Left forelimb (tissue), 1 donor: Measurements from ENCODE around the gene PAK5.

ENCODE experiments used
- DNase-seq: peaks from one replicate; pipeline ENCODE4 v3.0.0-alpha.2; 2018; ENCODE audit warnings: low spot score

PAK5 gene

DNA sequence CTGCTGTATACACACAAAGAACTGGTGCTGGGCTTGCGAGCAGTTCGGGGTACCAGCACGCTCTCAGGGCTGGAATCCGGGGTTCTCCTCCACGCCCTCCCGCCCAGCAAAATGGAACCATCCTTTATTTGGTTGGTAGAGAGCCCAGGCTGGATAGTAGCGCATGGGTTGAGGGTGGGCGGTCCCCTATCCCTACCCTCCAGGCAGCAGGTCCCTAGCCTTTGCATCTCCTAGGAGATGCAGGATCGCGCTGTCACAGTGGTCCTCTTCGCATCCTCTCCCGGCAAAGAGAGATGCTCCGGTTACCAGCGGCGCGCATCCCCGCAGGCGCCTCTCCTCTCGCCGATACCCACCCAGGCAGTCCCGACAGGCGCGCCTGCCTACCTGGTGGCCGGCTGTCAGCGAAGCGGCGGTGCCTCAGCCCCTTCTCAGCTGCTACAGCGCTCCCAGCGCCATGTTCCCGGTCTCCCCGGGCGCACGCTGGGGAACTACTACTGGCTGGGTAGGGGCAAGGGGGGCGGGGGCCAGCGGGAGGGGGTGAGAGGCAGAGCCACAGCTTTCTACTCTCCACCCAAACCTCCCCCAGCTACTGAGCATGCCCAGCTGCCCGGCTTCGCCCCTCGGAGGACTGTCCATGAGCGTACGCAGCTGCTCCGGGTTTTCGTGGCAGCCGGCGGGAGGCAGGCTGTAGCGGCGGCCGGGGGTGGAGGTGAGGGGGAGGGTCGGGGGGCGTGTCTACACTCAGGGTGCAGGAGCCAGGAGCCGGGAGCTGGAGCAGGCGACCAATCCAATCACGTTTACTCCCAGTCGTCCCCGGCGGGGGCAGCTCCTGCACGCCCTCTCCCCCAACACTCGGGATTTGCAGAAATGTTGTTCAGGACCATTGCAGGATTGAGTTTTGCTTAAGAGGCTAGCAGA, at the start of gene PAK5:
PAK5 (minus strand) TSS at position 699 of the 918 bp plus-strand sequence. CDS start 194,748 bp downstream, outside the sequence.
- DNase-seq: peak; percentile 84

DNA sequence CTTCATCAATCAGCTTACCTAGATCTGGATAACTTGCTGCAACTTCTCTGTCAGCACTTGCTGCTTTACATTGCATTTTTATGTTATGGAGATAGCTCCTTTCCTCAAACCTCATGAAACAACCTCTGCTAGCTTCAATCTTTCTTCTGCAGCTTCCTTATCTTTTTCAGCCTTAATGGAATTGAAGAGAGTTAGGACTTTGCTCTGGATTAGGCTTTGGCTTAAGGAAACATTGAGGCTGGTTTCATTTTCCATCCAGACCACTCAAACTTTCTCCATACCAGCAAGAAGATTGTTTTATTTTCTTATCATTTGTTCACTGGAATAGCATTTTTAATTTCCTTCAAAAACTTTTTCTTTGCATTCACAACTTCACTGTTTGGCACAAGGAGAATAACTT, 48.8 kb upstream of the PAK5 start:
- DNase-seq: no peak

GRCh38 chr20:9886227-9886626, 47.4 kb upstream of the PAK5 start:
- no peak for DNase-seq

DNA sequence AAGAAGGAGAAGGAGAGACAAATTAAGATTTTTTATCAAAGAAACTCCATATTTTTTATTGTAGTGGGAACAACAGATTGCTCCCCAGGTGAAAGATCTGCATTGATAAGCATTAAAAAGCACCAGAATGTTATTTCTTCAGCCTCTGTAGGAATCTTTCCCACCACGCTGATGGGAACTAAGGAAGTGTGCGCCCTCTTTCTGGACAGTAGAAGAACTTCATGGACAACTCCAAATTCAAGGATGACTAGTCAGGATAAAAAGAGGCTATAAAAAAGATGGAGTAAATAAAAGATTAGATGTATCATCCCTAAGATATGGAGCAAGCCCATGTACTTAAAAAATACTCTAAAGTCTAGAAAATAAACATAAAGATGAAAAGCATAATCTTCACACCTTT, 45.8 kb upstream of the PAK5 start:
- DNase-seq: no peak

DNA sequence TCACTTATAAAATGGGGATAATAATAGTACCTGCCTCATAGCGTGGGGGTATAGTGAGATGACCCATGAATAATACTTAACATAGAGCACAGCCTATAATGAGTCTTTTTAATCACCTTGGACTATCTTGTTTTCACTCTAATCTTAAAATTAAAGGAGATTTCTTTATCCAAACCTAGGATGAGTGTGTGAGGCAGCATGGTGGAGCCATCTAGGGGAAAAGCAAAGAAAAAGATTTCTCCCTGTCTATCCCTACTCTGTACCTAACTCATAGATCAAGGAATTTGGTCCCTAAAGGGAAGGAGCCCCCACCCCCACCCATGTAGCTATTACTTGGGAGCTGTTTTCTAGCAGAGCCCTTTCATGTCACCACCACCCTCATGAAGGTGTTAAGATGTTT, 45.2 kb upstream of the PAK5 start:
- DNase-seq: no peak

- DNase-seq: no peak
Measured at GRCh38 chr20:9877932-9878495, 39.1 kb upstream of the PAK5 start.

GRCh38 chr20:9867196-9867980, 28.5 kb upstream of the PAK5 start:
- no peak for DNase-seq

DNA sequence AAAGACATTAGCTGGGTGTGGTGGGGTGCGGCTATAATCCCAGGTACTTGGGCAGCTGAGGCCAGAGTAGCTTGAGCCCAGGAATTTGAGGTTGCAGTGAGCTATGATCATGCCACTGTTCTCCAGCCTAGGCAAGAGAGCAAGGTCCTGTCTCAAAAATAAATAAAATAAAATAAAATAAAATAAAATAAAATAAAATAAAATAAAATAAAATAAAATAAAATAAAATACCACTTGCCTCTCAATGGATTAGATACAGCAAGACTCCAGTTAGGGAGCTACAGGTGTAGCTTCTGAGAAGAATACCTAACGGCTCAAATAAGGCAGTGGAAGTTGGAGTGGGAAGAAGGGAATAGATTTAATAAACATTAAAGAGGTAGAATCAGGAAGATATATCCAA, 13.7 kb upstream of the PAK5 start:
- no peak for DNase-seq

DNA sequence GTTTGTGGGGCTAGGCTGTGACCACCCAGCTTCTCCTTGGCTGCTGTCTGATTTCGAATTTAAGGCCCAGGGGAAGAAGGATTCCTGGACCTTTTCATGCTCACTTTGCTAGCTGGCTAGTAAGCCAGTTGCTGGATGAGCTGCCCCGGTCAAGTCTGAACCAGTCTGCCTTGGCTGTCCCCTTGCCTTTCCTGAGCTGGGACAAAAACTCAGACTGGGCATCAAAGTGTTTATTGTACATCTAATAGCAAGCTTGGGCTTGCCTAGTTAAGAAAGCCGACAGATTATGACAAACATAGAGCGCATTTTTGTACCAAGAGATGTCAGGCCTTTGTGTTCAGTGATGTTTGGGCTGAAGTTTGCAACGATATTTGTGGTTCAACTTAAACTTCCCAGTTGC, 750 bp upstream of the PAK5 start:
- DNase-seq: no peak

GRCh38 chr20:9838035-9838377, 870 bp downstream of the PAK5 start:
- DNase-seq: no peak

DNA sequence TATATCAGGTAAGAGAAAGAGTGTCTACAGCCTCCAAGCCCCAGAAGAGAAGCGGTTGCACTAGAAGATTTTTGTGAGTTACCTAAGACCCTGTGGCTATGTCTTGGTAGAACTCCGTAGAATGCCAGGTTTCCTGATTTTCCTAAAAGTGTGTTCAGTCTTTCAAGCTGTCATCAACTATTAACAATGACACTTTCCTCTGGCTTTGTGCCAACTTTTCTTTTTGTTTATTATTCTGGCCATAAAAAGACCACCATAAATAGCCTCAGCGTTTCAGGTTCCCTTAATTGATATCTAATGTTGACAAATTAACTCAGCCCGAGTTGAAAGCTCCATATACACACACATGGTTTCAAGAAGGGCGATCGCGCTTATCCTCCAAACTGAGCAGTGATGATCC, 1.2 kb downstream of the PAK5 start:
- no peak for DNase-seq

- no peak for DNase-seq
Measured at GRCh38 chr20:9835302-9835701, 3.6 kb downstream of the PAK5 start.

- no peak for DNase-seq
Measured at GRCh38 chr20:9831032-9831431, 7.8 kb downstream of the PAK5 start.

DNA sequence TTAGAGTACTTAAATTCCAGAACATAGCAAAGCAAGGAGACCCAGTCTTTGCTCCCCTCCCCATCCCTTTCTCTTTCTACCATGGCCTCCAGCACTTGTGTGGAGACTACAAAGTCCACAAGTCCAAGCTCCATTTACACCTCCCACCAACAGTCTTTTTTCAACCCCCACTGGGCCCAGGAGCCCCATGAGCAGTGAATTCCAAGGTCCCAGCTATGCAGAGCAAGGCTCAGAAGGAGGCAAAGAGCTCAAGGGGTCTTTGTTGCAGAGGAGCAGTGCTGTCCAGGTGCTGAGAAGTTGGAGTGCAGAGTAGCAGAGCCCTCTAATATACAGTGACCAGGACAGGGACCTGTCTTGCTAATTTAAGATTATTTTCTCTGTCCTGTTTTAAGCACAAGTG, 9.0 kb downstream of the PAK5 start:
- no peak for DNase-seq

DNA sequence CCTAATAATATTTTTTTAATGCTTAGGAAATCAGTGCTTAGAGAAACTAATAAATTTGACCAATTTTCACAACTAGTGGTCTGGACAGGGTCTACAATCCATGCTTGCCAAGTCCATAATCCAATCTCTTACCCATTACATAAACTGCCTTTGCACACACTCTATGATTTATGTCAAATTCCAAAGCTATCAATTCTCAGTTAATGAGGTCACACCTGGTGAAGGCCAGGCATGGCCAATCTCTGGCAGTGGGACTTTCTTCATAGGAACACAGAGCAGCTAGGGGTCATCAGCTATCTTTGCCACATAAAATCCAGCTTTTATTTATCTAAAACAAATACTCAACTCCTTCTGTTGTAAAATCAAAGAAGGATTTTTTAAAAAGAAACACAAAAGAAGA, 21.2 kb downstream of the PAK5 start:
- DNase-seq: no peak

- no peak for DNase-seq
Measured at GRCh38 chr20:9815632-9816031, 23.2 kb downstream of the PAK5 start.

GRCh38 chr20:9810738-9811137, 28.1 kb downstream of the PAK5 start:
- no peak for DNase-seq

DNA sequence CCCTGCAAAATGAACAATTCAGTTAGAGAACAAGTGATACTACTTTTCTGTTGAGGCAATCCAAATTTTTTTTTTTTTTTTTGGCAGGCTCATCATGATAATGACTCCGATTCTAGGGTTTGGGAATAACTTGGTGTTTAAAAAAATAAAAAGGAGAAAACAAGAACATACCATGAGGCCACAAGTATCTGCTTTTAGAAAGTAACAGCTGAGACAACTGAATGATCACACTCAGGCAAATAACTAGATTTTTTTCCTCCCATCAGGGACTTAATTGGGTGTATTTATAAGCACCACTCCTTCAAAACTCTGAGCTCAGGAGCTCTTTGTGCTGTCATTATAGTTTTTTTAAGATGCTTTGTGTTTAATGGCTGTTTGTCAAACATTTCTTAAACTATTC, 29.6 kb downstream of the PAK5 start:
- DNase-seq: no peak

DNA sequence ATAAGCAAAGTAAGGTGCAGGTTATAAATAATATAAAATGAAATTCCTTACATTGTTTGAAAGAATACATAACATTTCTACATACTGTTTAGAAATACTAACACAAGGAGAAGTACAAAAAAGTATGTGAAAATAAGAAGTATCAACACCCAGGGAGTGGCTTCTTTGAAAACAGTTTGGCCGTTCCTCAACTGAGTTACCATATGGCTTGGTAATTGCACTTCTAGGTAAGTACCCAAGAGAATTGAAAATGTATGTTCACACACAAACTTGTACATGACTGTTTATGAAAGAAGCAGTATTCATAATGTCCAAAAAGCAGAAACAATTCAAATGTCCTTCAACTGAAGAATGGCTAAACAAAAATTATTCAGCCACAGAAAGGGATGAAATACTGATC, 30.7 kb downstream of the PAK5 start:
- no peak for DNase-seq

DNA sequence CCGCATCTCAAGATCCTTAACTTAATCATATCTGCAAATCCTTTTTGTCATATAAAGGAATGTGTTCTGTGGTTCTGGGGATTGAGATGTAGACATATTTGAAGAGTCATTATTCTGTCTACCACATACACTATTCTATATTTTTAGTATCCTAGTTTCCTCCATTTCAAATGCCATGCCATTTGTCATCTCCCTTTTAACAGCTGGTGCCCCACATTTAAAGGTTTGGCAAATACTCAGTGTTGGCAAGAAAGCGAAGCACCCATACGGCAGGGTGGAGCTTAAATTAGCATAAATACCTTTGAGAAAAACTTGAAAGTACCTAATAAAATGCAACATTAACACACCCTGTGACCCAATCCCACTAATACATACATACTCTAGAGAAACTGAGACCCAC, 31.7 kb downstream of the PAK5 start:
- DNase-seq: no peak

DNA sequence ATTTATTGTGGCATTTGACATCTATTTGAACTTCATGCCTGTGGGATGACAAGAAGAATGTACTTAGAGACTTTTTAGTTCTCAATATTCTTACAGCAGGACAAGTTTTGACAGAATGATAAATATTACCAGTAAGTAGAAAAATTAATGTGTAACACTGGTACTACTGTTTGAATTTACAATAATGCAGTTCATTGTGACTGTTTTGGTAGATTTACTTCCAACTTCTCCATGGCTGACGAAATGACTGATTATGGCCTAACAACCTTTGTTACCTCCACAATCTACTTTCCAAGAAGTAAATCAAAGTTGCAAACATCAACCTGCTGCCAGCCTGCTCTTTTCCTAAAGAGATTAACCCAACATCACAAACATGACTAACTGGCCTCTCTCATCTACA, 38.5 kb downstream of the PAK5 start:
- DNase-seq: no peak

DNA sequence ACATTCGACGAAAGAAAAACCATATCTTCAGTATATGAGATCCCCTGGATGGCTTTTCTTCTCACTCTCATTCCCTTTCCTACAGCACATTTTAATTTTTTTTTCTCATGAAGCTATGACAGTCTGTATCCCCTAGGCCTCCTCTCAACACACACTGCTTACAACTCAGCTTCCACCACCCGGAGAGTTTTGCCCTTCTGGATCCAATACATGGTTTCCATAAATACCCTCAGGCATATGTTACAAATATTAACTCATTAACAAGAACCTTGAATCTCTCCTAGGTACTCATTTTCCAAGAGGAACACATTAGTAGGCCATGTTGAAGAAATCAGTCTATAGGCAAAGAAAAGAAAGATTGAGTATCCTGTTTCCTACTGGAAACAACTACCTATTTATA, 44.0 kb downstream of the PAK5 start:
- DNase-seq: no peak

DNA sequence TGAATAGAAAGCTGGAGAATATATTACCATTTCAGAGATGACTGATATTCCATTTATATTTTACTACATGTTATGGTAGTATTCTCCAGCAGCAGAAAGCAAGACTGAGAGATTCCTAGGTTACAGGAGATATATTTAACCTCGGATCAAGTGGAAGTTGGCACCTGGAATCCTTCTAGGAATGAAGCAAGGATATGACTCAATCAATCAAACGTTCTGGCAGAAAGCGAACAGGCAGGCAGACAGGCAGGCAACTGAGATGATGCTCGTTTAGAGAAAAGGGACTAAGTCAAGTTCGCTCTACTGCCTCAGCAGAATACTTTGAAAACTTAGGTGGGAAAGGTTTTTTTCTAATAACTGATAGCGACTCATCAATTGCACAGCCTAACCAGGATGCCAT, 46.2 kb downstream of the PAK5 start:
- DNase-seq: no peak
